ENCODE measurements around the gene CNTNAP2.

GRCh38 chr7:148144827-148145226 is 2028.2 kb downstream of the CNTNAP2 start:
- TF ChIP-seq U2AF1 (optimal IDR thresholded peaks at IDR 0.05; ENCODE audit: low read depth, low read length) (no peak), TAF1 (IDR thresholded peaks at IDR 0.05; ENCODE audit: control insufficient read depth, extremely low read depth, insufficient read depth, low read length, severe bottlenecking) (no peak), STAT5B (CRISPR knock-in tag; IDR thresholded peaks at IDR 0.05) (no peak), NRF1 (conservative IDR thresholded peaks at IDR 0.05 in 1 of 2, IDR thresholded peaks at IDR 0.05 in 1 of 2) (no peak), PREB (CRISPR knock-in tag; IDR thresholded peaks at IDR 0.05) (no peak), MIER1 (IDR thresholded peaks at IDR 0.05; ENCODE audit: low read depth) (no peak), KLF10 (CRISPR knock-in tag; IDR thresholded peaks at IDR 0.05) (no peak), CTCF (IDR thresholded peaks at IDR 0.05 in 2 of 3, conservative IDR thresholded peaks at IDR 0.05 in 1 of 3; ENCODE audit: insufficient read depth in 2 of 3, low read depth in 1 of 3, low read length in 3 of 3) (no peak)
